ENCODE results near the gene NTN1.

NTN1 gene

GRCh38 chr17:9212376-9213302 is 191.3 kb downstream of the NTN1 start:
- TF ChIP-seq, protein P1, sequence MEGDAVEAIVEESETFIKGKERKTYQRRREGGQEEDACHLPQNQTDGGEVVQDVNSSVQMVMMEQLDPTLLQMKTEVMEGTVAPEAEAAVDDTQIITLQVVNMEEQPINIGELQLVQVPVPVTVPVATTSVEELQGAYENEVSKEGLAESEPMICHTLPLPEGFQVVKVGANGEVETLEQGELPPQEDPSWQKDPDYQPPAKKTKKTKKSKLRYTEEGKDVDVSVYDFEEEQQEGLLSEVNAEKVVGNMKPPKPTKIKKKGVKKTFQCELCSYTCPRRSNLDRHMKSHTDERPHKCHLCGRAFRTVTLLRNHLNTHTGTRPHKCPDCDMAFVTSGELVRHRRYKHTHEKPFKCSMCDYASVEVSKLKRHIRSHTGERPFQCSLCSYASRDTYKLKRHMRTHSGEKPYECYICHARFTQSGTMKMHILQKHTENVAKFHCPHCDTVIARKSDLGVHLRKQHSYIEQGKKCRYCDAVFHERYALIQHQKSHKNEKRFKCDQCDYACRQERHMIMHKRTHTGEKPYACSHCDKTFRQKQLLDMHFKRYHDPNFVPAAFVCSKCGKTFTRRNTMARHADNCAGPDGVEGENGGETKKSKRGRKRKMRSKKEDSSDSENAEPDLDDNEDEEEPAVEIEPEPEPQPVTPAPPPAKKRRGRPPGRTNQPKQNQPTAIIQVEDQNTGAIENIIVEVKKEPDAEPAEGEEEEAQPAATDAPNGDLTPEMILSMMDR (IDR thresholded peaks at IDR 0.05; ENCODE audit: borderline replicate concordance, insufficient read depth, low read depth, low read length): no peak
- no peak overlapping the region for H3K4me3 ChIP-seq (ENCODE audit: low read depth, low read length)

- TF ChIP-seq, protein P1 (IDR thresholded peaks at IDR 0.05; ENCODE audit: borderline replicate concordance, insufficient read depth, low read depth, low read length): no peak
- H3K4me3 ChIP-seq (ENCODE audit: low read depth, low read length): no peak overlapping the region
These were observed 192.0 kb downstream of the NTN1 start for GRCh38 chr17:9213303-9213640.

- TF ChIP-seq, protein P1 (IDR thresholded peaks at IDR 0.05; ENCODE audit: borderline replicate concordance, insufficient read depth, low read depth, low read length): no peak
- no peak overlapping the region for H3K4me3 ChIP-seq (ENCODE audit: low read depth, low read length)
These were observed 194.2 kb downstream of the NTN1 start for GRCh38 chr17:9215465-9215864.

GRCh38 chr17:9217151-9218056 is 196.1 kb downstream of the NTN1 start:
- TF ChIP-seq, protein P1 (IDR thresholded peaks at IDR 0.05; ENCODE audit: borderline replicate concordance, insufficient read depth, low read depth, low read length): no peak
- H3K4me3 ChIP-seq (ENCODE audit: low read depth, low read length): no peak overlapping the region

- no peak overlapping the region for H3K4me3 ChIP-seq (ENCODE audit: low read depth, low read length)
- TF ChIP-seq, protein P1 (IDR thresholded peaks at IDR 0.05; ENCODE audit: borderline replicate concordance, insufficient read depth, low read depth, low read length): no peak
These were observed 196.8 kb downstream of the NTN1 start for GRCh38 chr17:9218064-9218635.

GRCh38 chr17:9218911-9219310 is 197.6 kb downstream of the NTN1 start:
- H3K4me3 ChIP-seq (ENCODE audit: low read depth, low read length): no peak overlapping the region
- TF ChIP-seq, protein P1 (IDR thresholded peaks at IDR 0.05; ENCODE audit: borderline replicate concordance, insufficient read depth, low read depth, low read length): no peak

All from GM12875 (cell line).